Effector memory CD4-positive, alpha-beta T cell (primary cell): ENCODE results near the gene HUS1B.

Experiments used
- DNase-seq, 3 donors: peaks; one replicate each; pipeline ENCODE4 v3.0.0-alpha.2; 2020
- H3K27ac ChIP-seq: 2 replicates; pipeline ENCODE4 v1.7.0; 2013; ENCODE audit warnings: mild to moderate bottlenecking, low read length, moderate library complexity; ENCODE audit not compliant: insufficient read depth, poor library complexity, severe bottlenecking
- H3K27me3 ChIP-seq: replicated peaks from 2 replicates; pipeline ENCODE4 v1.7.0; 2013; ENCODE audit warnings: mild to moderate bottlenecking, low read length; ENCODE audit not compliant: insufficient read depth, control insufficient read depth, poor library complexity, severe bottlenecking
- H3K36me3 ChIP-seq: 2 replicates; pipeline ENCODE4 v1.7.0; 2013; ENCODE audit warnings: mild to moderate bottlenecking, low read length, moderate library complexity; ENCODE audit not compliant: control insufficient read depth, insufficient read depth
- H3K4me1 ChIP-seq: 2 replicates; pipeline ENCODE4 v1.7.0; 2013; ENCODE audit warnings: low read length, mild to moderate bottlenecking; ENCODE audit not compliant: control insufficient read depth, insufficient read depth, poor library complexity, severe bottlenecking
- H3K4me3 ChIP-seq: 2 replicates; pipeline ENCODE4 v1.7.0; 2013; ENCODE audit warnings: low read length, low read depth, mild to moderate bottlenecking; ENCODE audit not compliant: insufficient read depth, poor library complexity, severe bottlenecking
- H3K9me3 ChIP-seq: 2 replicates; pipeline ENCODE4 v1.7.0; 2013; ENCODE audit warnings: mild to moderate bottlenecking, low read length, moderate library complexity; ENCODE audit not compliant: control insufficient read depth

The HUS1B gene

GRCh38 chr6:626236-626635 lies 30.7 kb downstream of the HUS1B start:
- H3K4me1 ChIP-seq = no peaks in the 10 kb centered on the region
- DNase-seq = no peak
- H3K27ac ChIP-seq = no peak overlapping the region

DNA sequence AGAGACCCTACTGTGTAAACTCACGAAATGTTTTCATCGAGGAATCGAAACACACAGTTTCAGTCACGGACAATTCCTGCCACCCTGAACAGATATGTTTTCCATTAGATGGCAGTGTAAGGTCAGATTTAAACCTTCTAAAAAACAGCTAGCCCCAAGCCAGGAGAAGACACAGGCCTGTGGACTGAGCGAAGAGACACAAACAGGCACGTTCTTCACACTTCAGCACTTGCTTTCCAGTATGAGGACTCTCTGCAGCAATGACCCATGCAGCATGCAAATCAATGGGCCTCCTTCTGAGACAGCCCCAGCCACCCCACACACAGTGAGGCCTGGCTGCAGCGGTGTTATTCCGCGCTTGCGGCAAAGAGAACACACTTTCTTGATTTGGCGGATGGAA lies 31.9 kb downstream of the HUS1B start:
- Histone ChIP-seq H3K27ac (no peak overlapping the region), H3K4me3 (no peak overlapping the region), H3K4me1 (no peaks in the 10 kb centered on the region), H3K36me3 (peaks cover 8% of the 10 kb centered on the region), H3K9me3 (no peaks in the 10 kb centered on the region), H3K27me3 (no peaks in the 10 kb centered on the region)
- no peak for DNase-seq

More at GRCh38 chr6:626236-626635, 30.7 kb downstream of the HUS1B start:
- H3K4me3 ChIP-seq = no peak overlapping the region
- H3K36me3 ChIP-seq = peaks cover 4% of the 10 kb centered on the region
- H3K27me3 ChIP-seq = no peaks in the 10 kb centered on the region
- H3K9me3 ChIP-seq = no peaks in the 10 kb centered on the region

GRCh38 chr6:622462-622861 lies 34.4 kb downstream of the HUS1B start:
- Histone ChIP-seq H3K4me3 (no peak overlapping the region), H3K9me3 (no peaks in the 10 kb centered on the region), H3K27me3 (no peaks in the 10 kb centered on the region), H3K36me3 (peaks cover 8% of the 10 kb centered on the region), H3K27ac (no peak overlapping the region), H3K4me1 (no peaks in the 10 kb centered on the region)
- DNase-seq = no peak

DNA sequence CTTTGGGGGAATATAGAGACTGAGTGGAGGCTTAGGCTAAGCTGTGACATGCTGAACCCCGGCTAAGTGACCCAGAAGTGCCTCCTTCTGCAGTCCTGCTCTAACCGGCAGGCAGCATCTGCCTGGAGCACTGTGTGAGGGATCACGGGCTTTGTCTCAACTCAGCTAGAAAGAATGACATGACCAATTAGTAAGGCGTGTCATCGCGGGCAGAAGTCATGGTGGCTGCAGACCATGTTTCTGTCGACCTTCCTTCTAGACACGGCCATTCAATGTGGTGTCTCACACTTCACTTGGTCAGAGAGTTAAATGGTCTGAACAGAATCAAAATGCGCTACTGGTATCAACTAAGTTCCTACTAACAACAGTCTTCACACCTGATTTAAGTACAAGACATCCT lies 35.0 kb downstream of the HUS1B start:
- Histone ChIP-seq H3K27me3 (no peaks in the 10 kb centered on the region), H3K9me3 (no peaks in the 10 kb centered on the region), H3K36me3 (peaks cover 8% of the 10 kb centered on the region), H3K4me1 (no peaks in the 10 kb centered on the region), H3K27ac (no peak overlapping the region), H3K4me3 (no peak overlapping the region)
- DNase-seq = no peak

DNA sequence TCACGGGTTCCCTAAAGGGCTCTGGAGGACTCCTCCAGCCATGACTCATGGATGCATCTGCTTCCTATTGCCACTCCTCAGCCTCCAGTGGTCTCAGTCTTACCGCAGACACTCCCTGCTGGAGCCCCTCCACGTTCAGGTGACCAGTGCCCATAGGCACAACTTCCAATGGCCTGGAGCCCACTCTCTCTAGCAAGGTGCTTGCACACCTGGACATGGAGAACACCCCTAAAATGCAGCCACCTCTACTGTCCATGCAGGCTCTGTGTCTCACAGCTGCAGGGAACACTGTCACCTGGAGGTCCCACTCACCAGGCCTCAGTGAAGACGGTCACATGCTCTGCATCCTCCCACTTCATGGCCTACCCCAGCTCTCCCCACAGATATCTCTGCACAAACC lies 36.0 kb downstream of the HUS1B start:
- DNase-seq = no peak
- Histone ChIP-seq H3K27ac (no peak overlapping the region), H3K36me3 (peaks cover 10% of the 10 kb centered on the region), H3K4me1 (no peaks in the 10 kb centered on the region), H3K27me3 (no peaks in the 10 kb centered on the region), H3K9me3 (no peaks in the 10 kb centered on the region), H3K4me3 (no peak overlapping the region)

DNA sequence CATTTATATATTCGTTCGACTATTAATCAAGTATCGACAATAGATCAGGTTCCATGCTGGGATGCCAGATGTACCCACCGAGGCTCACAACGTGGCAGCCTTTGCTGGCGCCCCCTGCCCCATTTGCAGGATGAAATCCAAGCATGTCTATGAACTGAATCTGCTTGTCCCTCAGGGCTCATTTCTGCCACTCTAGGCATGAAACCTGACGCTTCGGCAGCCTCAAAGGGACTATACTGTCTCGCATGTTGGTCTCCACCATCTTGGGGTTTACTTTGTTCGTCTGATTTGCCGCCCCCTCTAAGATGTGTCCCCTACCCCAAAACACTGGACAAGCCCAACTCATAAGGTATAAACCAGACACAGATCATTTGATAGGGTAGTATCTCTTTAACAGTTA lies 36.7 kb downstream of the HUS1B start:
- no peaks in the 10 kb centered on the region for H3K27me3 ChIP-seq
- no peak overlapping the region for H3K4me3 ChIP-seq
- H3K4me1 ChIP-seq = no peaks in the 10 kb centered on the region
- H3K9me3 ChIP-seq = no peaks in the 10 kb centered on the region
- no peak overlapping the region for H3K27ac ChIP-seq
- no peak for DNase-seq
- H3K36me3 ChIP-seq = peaks cover 15% of the 10 kb centered on the region

DNA sequence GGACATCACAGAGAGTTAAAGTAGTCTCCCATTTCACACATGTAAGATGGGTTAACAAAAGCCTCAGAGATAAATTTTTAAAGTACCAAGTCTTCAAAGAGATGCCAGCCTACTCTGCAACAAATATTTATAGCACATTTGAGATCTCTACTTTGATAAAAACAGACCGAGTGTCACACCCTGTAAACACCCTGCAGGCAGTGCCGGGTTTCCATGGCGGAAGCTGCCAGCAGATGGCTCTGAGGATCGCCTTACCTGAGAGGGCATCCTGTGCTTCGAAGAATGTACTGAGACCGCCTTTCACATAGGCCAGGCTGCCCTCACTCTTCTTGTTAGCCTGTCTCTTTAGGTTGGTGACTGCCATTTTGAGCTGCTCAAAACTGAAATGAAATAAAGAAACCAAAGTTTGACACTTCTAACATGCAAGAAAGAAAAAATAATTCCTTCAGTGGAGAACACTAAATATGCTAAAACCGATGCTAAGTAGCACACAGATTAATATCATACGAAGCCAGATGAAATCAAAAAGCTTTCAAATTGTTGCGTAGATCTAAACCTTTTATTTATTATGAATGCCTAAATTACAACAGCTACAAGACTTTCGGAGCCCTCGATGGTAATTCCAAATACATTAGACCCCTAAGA lies 39.3 kb downstream of the HUS1B start:
- H3K9me3 ChIP-seq = no peaks in the 10 kb centered on the region
- no peak overlapping the region for H3K4me3 ChIP-seq
- no peaks in the 10 kb centered on the region for H3K4me1 ChIP-seq
- no peak overlapping the region for H3K27ac ChIP-seq
- no peak for DNase-seq
- peaks cover 21% of the 10 kb centered on the region for H3K36me3 ChIP-seq
- no peaks in the 10 kb centered on the region for H3K27me3 ChIP-seq

GRCh38 chr6:613981-614380 lies 42.9 kb downstream of the HUS1B start:
- H3K36me3 ChIP-seq = peaks cover 22% of the 10 kb centered on the region
- DNase-seq = no peak

GRCh38 chr6:611928-612327 lies 45.0 kb downstream of the HUS1B start:
- H3K4me3 ChIP-seq = no peak overlapping the region
- no peak overlapping the region for H3K27ac ChIP-seq
- no peaks in the 10 kb centered on the region for H3K27me3 ChIP-seq
- H3K36me3 ChIP-seq = peaks cover 28% of the 10 kb centered on the region
- H3K9me3 ChIP-seq = no peaks in the 10 kb centered on the region
- H3K4me1 ChIP-seq = no peaks in the 10 kb centered on the region
- no peak for DNase-seq

More at GRCh38 chr6:613981-614380, 42.9 kb downstream of the HUS1B start:
- Histone ChIP-seq H3K9me3 (no peaks in the 10 kb centered on the region), H3K27ac (no peak overlapping the region), H3K27me3 (no peaks in the 10 kb centered on the region), H3K4me3 (no peak overlapping the region), H3K4me1 (no peaks in the 10 kb centered on the region)

DNA sequence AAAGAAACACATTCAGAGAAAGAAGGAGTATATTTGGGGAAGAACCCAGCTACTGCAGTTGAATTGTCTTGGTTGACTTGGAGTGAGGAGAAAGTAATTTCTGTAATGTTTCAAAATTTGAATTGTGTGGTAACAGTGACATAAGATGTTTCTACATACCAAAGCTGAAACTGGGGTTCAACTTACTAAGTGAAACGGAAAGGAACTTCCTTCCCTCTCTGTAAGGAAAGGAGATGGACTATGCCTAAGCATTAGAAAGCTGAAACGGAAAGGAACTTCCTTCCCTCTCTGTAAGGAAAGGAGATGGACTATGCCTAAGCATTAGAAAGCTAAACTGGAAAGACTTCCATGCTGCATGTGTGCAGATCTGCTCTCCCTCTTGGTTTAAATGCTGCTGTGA lies 46.0 kb downstream of the HUS1B start:
- Histone ChIP-seq H3K4me1 (no peaks in the 10 kb centered on the region), H3K27me3 (no peaks in the 10 kb centered on the region), H3K27ac (no peak overlapping the region), H3K36me3 (peaks cover 32% of the 10 kb centered on the region), H3K9me3 (no peaks in the 10 kb centered on the region), H3K4me3 (no peak overlapping the region)
- no peak for DNase-seq
